Stimulated activated CD4-positive, alpha-beta T cell treated with anti-CD3 and anti-CD28 coated beads, Interleukin-12 subunit alpha, Interleukin-12 subunit beta, amount 100 ng/mL, for 24 hours (primary cell): ENCODE measurements around the gene COA5.
"Not testable (repeated sequence)": the region's sequence is repeated elsewhere in the genome, so short reads cannot be mapped to it uniquely, and the experiment has no call there.

ENCODE experiments used
- DNase-seq, 2 experiments: peaks; one replicate each; pipeline ENCODE4 v3.0.0-alpha.2; 2020; ENCODE audit warnings: low read depth in 2 of 2

Gene COA5

GRCh38 chr2:98606431-98606830 lies 1.9 kb downstream of the COA5 start:
- DNase-seq = no peak

GRCh38 chr2:98605076-98605475 lies 3.2 kb downstream of the COA5 start:
- DNase-seq = no peak

- DNase-seq = no peak
Measured at GRCh38 chr2:98604547-98604946, 3.8 kb downstream of the COA5 start.

GRCh38 chr2:98601532-98602132 lies 6.7 kb downstream of the COA5 start:
- no peak for DNase-seq

GRCh38 chr2:98598781-98599428 lies 9.4 kb downstream of the COA5 start:
- no peak for DNase-seq

GRCh38 chr2:98594665-98595064 lies 13.6 kb downstream of the COA5 start:
- DNase-seq = not testable (repeated sequence)

- DNase-seq = no peak
Measured at GRCh38 chr2:98592565-98592964, 15.7 kb downstream of the COA5 start.

- DNase-seq = no peak
Measured at GRCh38 chr2:98589489-98589888, 18.8 kb downstream of the COA5 start.

GRCh38 chr2:98588880-98589431 lies 19.4 kb downstream of the COA5 start:
- no peak for DNase-seq

GRCh38 chr2:98586551-98587140 lies 21.7 kb downstream of the COA5 start:
- no peak for DNase-seq

GRCh38 chr2:98585386-98585785 lies 22.9 kb downstream of the COA5 start:
- DNase-seq = no peak

GRCh38 chr2:98583816-98584618 lies 24.3 kb downstream of the COA5 start:
- DNase-seq = no peak

GRCh38 chr2:98583276-98583675 lies 25.0 kb downstream of the COA5 start:
- no peak for DNase-seq

GRCh38 chr2:98582523-98582922 lies 25.8 kb downstream of the COA5 start:
- no peak for DNase-seq

- DNase-seq = no peak
Measured at GRCh38 chr2:98580656-98581284, 27.5 kb downstream of the COA5 start.

- no peak for DNase-seq
Measured at GRCh38 chr2:98579926-98580325, 28.4 kb downstream of the COA5 start.

- no peak for DNase-seq
Measured at GRCh38 chr2:98578231-98578630, 30.1 kb downstream of the COA5 start.

GRCh38 chr2:98577313-98577712 lies 31.0 kb downstream of the COA5 start:
- no peak for DNase-seq

GRCh38 chr2:98576666-98577312 lies 31.5 kb downstream of the COA5 start:
- DNase-seq = no peak

- DNase-seq = no peak
Measured at GRCh38 chr2:98573426-98573825, 34.9 kb downstream of the COA5 start.

GRCh38 chr2:98572676-98573075 lies 35.6 kb downstream of the COA5 start:
- DNase-seq = no peak
